HL-60 (cell line): ENCODE results near the gene BPHL.

ENCODE experiments used
- GABPA ChIP-seq: IDR thresholded peaks from 2 replicates; pipeline ENCODE4 v1.6.1; 2012; ENCODE audit warnings: low read depth
- POLR2AphosphoS5 ChIP-seq: IDR thresholded peaks from 2 replicates; pipeline ENCODE4 v1.6.1; 2012; ENCODE audit warnings: low read depth
- SPI1 ChIP-seq: IDR thresholded peaks from 2 replicates; pipeline ENCODE4 v1.6.1; 2012; ENCODE audit warnings: low read depth, mild to moderate bottlenecking, borderline replicate concordance
- TF ChIP-seq, protein P1 (sequence below): IDR thresholded peaks from one replicate; pipeline ENCODE4 v1.5.1; 2011; ENCODE audit warnings: low read length, control low read depth, inconsistent platforms; ENCODE audit not compliant: insufficient read depth
- TF ChIP-seq, protein P2 (sequence below): IDR thresholded peaks from 2 replicates; pipeline ENCODE4 v1.6.1; 2012; ENCODE audit warnings: low read depth; ENCODE audit not compliant: insufficient replicate concordance

DNA sequence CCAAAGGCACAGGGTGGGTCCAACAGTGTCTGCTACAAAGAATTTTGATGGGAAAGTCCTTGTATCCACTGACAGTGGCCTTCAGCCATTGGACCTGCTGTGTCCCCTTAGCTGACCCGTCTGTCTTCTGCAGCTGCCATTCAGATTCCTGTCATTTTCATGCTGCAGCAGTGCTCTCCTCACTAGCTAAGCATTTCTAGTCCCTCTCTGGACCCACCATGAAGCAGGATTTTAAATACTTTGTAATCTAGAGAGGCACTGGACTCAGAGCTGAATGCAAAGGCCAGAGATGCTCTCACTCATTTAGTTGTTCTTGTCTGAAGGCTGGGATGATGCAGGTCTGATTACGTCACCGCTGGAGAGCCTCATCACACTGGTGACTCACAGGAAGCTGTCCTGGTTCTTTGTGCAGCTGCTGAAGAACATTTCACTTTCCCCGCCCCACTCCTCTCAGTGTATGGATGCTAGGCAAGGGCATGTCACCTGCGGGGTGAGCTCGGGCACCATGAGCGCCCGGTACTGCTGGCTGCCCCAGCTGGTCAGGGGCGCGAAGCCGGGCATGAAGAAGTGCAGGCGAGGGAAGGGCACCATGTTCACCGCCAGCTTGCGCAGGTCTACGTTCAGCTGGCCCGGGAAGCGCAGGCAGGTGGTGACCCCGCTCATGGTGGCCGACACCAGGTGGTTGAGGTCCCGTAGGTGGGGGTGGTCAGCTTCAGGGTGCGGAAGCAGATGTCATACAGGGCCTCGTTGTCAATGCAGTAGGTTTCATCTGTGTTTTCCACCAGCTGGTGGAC is 58.2 kb downstream of the BPHL start:
- TF ChIP-seq, protein P1, sequence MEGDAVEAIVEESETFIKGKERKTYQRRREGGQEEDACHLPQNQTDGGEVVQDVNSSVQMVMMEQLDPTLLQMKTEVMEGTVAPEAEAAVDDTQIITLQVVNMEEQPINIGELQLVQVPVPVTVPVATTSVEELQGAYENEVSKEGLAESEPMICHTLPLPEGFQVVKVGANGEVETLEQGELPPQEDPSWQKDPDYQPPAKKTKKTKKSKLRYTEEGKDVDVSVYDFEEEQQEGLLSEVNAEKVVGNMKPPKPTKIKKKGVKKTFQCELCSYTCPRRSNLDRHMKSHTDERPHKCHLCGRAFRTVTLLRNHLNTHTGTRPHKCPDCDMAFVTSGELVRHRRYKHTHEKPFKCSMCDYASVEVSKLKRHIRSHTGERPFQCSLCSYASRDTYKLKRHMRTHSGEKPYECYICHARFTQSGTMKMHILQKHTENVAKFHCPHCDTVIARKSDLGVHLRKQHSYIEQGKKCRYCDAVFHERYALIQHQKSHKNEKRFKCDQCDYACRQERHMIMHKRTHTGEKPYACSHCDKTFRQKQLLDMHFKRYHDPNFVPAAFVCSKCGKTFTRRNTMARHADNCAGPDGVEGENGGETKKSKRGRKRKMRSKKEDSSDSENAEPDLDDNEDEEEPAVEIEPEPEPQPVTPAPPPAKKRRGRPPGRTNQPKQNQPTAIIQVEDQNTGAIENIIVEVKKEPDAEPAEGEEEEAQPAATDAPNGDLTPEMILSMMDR, result no peak
- TF ChIP-seq, protein P2, sequence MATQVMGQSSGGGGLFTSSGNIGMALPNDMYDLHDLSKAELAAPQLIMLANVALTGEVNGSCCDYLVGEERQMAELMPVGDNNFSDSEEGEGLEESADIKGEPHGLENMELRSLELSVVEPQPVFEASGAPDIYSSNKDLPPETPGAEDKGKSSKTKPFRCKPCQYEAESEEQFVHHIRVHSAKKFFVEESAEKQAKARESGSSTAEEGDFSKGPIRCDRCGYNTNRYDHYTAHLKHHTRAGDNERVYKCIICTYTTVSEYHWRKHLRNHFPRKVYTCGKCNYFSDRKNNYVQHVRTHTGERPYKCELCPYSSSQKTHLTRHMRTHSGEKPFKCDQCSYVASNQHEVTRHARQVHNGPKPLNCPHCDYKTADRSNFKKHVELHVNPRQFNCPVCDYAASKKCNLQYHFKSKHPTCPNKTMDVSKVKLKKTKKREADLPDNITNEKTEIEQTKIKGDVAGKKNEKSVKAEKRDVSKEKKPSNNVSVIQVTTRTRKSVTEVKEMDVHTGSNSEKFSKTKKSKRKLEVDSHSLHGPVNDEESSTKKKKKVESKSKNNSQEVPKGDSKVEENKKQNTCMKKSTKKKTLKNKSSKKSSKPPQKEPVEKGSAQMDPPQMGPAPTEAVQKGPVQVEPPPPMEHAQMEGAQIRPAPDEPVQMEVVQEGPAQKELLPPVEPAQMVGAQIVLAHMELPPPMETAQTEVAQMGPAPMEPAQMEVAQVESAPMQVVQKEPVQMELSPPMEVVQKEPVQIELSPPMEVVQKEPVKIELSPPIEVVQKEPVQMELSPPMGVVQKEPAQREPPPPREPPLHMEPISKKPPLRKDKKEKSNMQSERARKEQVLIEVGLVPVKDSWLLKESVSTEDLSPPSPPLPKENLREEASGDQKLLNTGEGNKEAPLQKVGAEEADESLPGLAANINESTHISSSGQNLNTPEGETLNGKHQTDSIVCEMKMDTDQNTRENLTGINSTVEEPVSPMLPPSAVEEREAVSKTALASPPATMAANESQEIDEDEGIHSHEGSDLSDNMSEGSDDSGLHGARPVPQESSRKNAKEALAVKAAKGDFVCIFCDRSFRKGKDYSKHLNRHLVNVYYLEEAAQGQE, result no peak
- TF ChIP-seq POLR2AphosphoS5 (no peak), GABPA (no peak), SPI1 (no peak)
